PC-3 (cell line): ENCODE results near the gene ADCY2. TPM values are rescaled to one million over a fixed set of nuclear protein-coding genes. Genes with fewer than 3 reads are reported as not detected.

Experiments
- ATAC-seq: fragments of 200-7000 bp; cut with Tn5 transposase; 2 replicates; pipeline ENCODE4 v1.9.1; 2020; ENCODE audit warnings: mild to moderate bottlenecking, moderate library complexity
- BruUV-seq: library from RNA; stranded (reverse); fragments of 400-500 nt; replicated peaks from 2 replicates; lab custom pipeline; 2021; lab: Mats Ljungman, UMichigan
- CTCF ChIA-PET: fragments of 300-600 bp; sonication (Branson Sonifier 250); formaldehyde crosslinking; loops from one replicate; lab custom pipeline; 2022; ENCODE audit warnings: antibody characterized with exemption; lab: Charles Lee
- POLR2A ChIA-PET: fragments of 300-600 bp; sonication (Branson Sonifier 250); formaldehyde crosslinking; loops from one replicate; lab custom pipeline; 2022; ENCODE audit warnings: antibody characterized with exemption; ENCODE audit not compliant: unreplicated experiment; lab: Charles Lee
- DNase-seq: peaks from one replicate; pipeline ENCODE4 v3.0.0-alpha.2; 2015
- H2AFZ ChIP-seq: fragments of 300-600 bp; sonication (generic); 2 replicates; pipeline ENCODE4 v1.6.0; 2016; ENCODE audit warnings: antibody characterized with exemption, low read length
- H3F3A ChIP-seq: fragments of 300-600 bp; sonication (generic); one replicate; pipeline ENCODE4 v1.6.0; 2017; ENCODE audit warnings: antibody characterized with exemption, low read length, control low read depth, mild to moderate bottlenecking; ENCODE audit not compliant: unreplicated experiment
- H3K27ac ChIP-seq: fragments of 300-600 bp; sonication (generic); 2 replicates; pipeline ENCODE4 v1.5.1; 2016; ENCODE audit warnings: mild to moderate bottlenecking, low read length
- H3K27me3 ChIP-seq: fragments of 300-600 bp; sonication (generic); 2 replicates; pipeline ENCODE4 v1.6.1; 2016; ENCODE audit warnings: low read length, mixed read lengths
- H3K36me3 ChIP-seq: fragments of 300-600 bp; sonication (generic); 2 replicates; pipeline ENCODE4 v1.6.1; 2016; ENCODE audit warnings: low read depth, mixed run types, low read length, mixed read lengths
- H3K4me1 ChIP-seq: fragments of 300-600 bp; sonication (generic); 2 replicates; pipeline ENCODE4 v1.5.1; 2016; ENCODE audit warnings: low read length; ENCODE audit not compliant: insufficient read depth
- H3K4me2 ChIP-seq: fragments of 300-600 bp; sonication (generic); 2 replicates; pipeline ENCODE4 v1.6.0; 2016; ENCODE audit warnings: low read length
- H3K4me3 ChIP-seq: fragments of 300-600 bp; sonication (generic); 2 replicates; pipeline ENCODE4 v1.5.1; 2016; ENCODE audit warnings: mild to moderate bottlenecking, low read length, mixed read lengths
- H3K79me2 ChIP-seq: fragments of 300-600 bp; sonication (generic); 2 replicates; pipeline ENCODE4 v1.6.1; 2017; ENCODE audit warnings: low read length, mixed read lengths
- H3K9ac ChIP-seq: fragments of 300-600 bp; sonication (generic); 2 replicates; pipeline ENCODE4 v1.6.0; 2016; ENCODE audit warnings: mild to moderate bottlenecking, low read length
- H3K9me2 ChIP-seq: fragments of 300-600 bp; sonication (generic); replicated peaks from 2 replicates; pipeline ENCODE4 v1.6.1; 2016; ENCODE audit warnings: mixed run types, low read length, mixed read lengths
- H3K9me3 ChIP-seq: fragments of 300-600 bp; sonication (generic); 2 replicates; pipeline ENCODE4 v1.6.1; 2016; ENCODE audit warnings: low read length, mixed read lengths
- H4K20me1 ChIP-seq: fragments of 300-600 bp; sonication (generic); 2 replicates; pipeline ENCODE4 v1.6.1; 2016; ENCODE audit warnings: low read length, mixed read lengths
- EZH2 ChIP-seq: fragments of 300-600 bp; sonication (generic); IDR thresholded peaks from one replicate; pipeline ENCODE4 v1.6.1; 2017; ENCODE audit warnings: antibody characterized with exemption, mild to moderate bottlenecking, low read length; ENCODE audit not compliant: unreplicated experiment
- EZH2phosphoT487 ChIP-seq: fragments of 300-600 bp; sonication (generic); IDR thresholded peaks from 2 replicates; pipeline ENCODE4 v1.6.1; 2018; ENCODE audit warnings: mild to moderate bottlenecking, antibody characterized with exemption, low read length, borderline replicate concordance
- intact Hi-C: fragments of 100-400 bp; cut with micrococcal nuclease; formaldehyde crosslinking; loops from 2 replicates; pipeline ENCODE4 v1.9.0; 2023
- total RNA-seq: library from RNA; depleted of rRNA; stranded (reverse); fragments of >200 nt; gene quantifications from 2 replicates; pipeline ENCODE4 v1.2.3, GENCODE V29; 2014
- TF ChIP-seq, protein P1 (sequence below): fragments of 300-600 bp; sonication (generic); conservative IDR thresholded peaks from 2 replicates; pipeline ENCODE4 v1.5.1; 2017; ENCODE audit warnings: antibody characterized with exemption, low read depth, mild to moderate bottlenecking, low read length

Gene ADCY2
- total RNA-seq, 1 experiment from 2014 or later: not detected

DNA sequence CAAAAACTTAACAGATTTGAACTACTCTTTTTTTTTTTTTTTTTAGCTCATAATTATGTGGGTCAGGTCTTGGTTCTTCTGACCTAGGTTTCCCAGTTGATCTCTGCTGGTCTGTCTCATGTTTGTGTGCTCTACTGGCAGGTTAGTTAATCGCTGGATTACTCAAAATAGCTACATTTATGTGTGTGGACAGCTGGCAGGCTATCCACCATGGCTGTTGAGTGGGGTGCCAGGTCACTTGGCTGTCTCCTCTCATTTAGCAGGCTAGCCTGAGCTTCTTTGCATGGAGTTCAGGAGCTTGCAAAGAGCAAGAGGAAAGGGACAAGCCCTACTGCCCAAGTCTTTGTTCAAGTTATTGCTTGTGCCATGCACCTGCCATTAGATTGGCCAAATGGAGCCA lies 9.3 kb downstream of the ADCY2 start:
- Histone ChIP-seq H3K4me1 (no peaks in the 10 kb centered on the region), H3K4me3 (no peak overlapping the region), H3K9ac (no peak overlapping the region), H4K20me1 (no peaks in the 10 kb centered on the region), H2AFZ (no peak overlapping the region), H3F3A (no peaks in the 10 kb centered on the region), H3K9me2 (no peaks in the 10 kb centered on the region), H3K27me3 (peaks cover 18% of the 10 kb centered on the region), H3K36me3 (no peaks in the 10 kb centered on the region), H3K27ac (no peak overlapping the region), H3K9me3 (no peaks in the 10 kb centered on the region; the same call in 1 of the 2 replicates), H3K4me2 (no peak overlapping the region), H3K79me2 (no peaks in the 10 kb centered on the region)
- BruUV-seq: no TSS peak
- DNase-seq (no peak), ATAC-seq (no peak)
- ChIA-PET POLR2A (no interaction called here), CTCF (no interaction called here)
- intact Hi-C loops: no loop called here
- TF ChIP-seq, protein P1, sequence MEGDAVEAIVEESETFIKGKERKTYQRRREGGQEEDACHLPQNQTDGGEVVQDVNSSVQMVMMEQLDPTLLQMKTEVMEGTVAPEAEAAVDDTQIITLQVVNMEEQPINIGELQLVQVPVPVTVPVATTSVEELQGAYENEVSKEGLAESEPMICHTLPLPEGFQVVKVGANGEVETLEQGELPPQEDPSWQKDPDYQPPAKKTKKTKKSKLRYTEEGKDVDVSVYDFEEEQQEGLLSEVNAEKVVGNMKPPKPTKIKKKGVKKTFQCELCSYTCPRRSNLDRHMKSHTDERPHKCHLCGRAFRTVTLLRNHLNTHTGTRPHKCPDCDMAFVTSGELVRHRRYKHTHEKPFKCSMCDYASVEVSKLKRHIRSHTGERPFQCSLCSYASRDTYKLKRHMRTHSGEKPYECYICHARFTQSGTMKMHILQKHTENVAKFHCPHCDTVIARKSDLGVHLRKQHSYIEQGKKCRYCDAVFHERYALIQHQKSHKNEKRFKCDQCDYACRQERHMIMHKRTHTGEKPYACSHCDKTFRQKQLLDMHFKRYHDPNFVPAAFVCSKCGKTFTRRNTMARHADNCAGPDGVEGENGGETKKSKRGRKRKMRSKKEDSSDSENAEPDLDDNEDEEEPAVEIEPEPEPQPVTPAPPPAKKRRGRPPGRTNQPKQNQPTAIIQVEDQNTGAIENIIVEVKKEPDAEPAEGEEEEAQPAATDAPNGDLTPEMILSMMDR: no peak
- TF ChIP-seq EZH2phosphoT487: no peak
- TF ChIP-seq EZH2: no peak

DNA sequence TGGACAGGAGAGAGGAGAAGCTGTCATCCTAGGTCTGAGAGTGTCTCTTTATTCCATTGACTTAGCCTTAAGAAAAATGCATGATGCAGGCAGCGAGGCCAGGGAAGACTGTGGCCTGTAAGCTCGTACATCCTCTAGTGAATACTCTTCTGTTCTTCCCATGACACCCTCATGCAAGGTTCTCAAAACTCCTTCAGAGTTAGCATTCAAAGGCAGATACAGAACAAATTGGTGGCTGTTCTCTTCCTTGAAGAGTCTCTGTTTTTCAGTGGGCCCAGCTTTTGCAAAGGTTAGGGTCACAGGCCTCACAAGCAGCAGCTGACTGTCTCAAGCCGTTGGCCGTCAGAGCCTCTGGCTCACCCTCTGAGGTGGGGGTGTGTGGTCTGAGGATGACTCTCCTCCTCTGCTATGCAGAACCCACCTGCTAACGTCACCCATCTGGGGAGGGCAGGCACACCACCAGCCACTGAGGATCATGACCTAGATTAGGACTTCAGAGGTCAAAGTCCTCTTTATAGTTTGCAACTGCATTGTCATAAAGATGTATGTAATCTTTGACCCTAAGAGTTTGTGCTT lies 15.1 kb downstream of the ADCY2 start:
- DNase-seq (no peak), ATAC-seq (no peak)
- intact Hi-C loops: no loop called here
- no peak overlapping the region for H3K27ac ChIP-seq
- no peaks in the 10 kb centered on the region for H4K20me1 ChIP-seq
- H2AFZ ChIP-seq: no peak overlapping the region
- H3K9ac ChIP-seq: no peak overlapping the region
- H3K9me2 ChIP-seq: no peaks in the 10 kb centered on the region
- H3K27me3 ChIP-seq: peaks cover 22% of the 10 kb centered on the region
- H3K79me2 ChIP-seq: no peaks in the 10 kb centered on the region
- no peaks in the 10 kb centered on the region for H3K36me3 ChIP-seq
- no peaks in the 10 kb centered on the region for H3K9me3 ChIP-seq
- POLR2A ChIA-PET: no interaction called here
- TF ChIP-seq EZH2 (no peak), EZH2phosphoT487 (no peak)
- TF ChIP-seq, protein P1: no peak
- no peaks in the 10 kb centered on the region for H3K4me1 ChIP-seq
- H3K4me2 ChIP-seq: no peak overlapping the region
- no peak overlapping the region for H3K4me3 ChIP-seq
- H3F3A ChIP-seq: no peaks in the 10 kb centered on the region
- no TSS peak for BruUV-seq
- CTCF ChIA-PET: no interaction called here

DNA sequence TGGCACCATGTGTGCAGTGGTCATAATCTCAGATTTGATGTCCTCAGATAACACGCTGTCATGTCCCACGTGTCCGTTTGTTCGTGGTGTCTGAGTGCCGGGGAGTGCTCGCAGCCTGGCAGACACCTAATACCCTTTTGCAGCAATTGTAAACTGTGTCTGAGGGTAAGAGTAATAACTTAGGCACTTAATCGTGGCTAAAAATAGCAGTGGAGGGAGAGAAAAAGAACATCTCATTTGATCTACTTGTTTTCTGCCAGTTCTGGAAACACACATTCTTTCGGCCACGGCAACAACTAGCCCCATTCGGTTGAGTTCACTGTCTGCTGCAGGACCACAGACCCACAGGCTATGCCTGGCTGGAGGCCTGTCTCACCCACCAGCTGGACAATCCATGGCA lies 16.5 kb downstream of the ADCY2 start:
- no peaks in the 10 kb centered on the region for H4K20me1 ChIP-seq
- no peak for TF ChIP-seq EZH2phosphoT487
- TF ChIP-seq, protein P1: no peak
- TF ChIP-seq EZH2: no peak
- no peaks in the 10 kb centered on the region for H3K4me1 ChIP-seq
- ATAC-seq (no peak), DNase-seq (no peak)
- ChIA-PET POLR2A (no interaction called here), CTCF (no interaction called here)
- H3K79me2 ChIP-seq: no peaks in the 10 kb centered on the region
- no peaks in the 10 kb centered on the region for H3F3A ChIP-seq
- no peak overlapping the region for H3K27ac ChIP-seq
- intact Hi-C loops: no loop called here
- no peak overlapping the region for H3K9ac ChIP-seq
- no peaks in the 10 kb centered on the region for H3K36me3 ChIP-seq
- H3K9me3 ChIP-seq: no peaks in the 10 kb centered on the region
- BruUV-seq: no TSS peak
- H3K4me2 ChIP-seq: no peak overlapping the region
- H2AFZ ChIP-seq: no peak overlapping the region
- peaks cover 25% of the 10 kb centered on the region for H3K27me3 ChIP-seq
- no peak overlapping the region for H3K4me3 ChIP-seq
- no peaks in the 10 kb centered on the region for H3K9me2 ChIP-seq
